Measurements from ENCODE around the gene MAN1A2.

MAN1A2 gene

DNA sequence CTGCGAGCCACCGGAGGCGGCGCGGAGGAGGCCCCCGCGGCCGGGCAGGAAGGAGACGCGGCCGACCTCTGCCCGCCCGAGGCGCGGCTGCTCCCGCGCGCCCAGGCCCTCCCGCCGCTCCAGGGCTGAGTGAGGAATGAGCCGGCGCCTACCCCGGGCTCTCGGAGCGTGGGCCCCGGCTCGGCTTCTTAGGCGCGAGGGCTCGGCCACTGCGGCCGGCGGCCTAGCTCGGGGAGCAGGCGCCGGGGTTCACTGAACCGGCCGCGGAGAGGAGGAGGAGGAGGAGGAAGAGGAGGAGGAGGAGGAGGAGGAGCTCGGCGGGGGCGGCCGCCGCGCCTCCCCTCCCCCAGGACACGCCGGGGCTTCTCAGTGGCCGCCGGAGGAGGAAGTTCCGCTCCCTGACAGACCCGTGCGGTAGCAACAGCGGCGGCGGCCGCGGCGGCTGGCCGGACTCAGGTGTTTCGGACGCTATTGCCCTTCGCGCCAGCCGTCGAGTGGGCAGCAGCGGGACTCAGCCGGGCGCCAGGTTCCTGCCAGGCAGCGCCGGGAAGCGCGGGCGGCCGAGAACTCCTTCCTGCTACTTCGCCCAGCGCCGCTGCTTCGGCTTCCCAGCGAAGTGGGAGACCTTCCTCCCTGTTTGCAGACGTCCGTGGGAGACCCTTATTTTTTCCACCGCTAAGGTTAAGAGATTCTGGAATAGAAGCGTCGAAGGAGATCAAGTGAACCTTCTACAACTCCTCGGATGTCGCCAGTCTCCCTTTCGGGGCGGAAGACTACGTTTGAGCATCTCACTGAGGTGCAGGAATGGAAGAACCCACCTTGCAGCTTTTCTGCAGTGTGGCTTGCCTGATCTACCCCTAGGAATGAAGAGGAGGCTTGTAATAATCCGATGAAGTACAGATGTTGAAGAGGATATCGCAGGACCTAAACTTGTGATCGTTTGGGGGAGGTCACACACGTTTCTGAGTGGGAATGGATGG is at the start of gene MAN1A2:
MAN1A2 (plus strand) TSS at position 404 of the 980 bp plus-strand sequence. CDS start 735 bp downstream, outside the sequence.
- Histone ChIP-seq H3K4me1 (ENCODE audit: insufficient read depth, low read length) (peaks cover 57% of the 10 kb centered on the region), H3K27me3 (ENCODE audit: insufficient read depth, low read length, poor library complexity) (no peaks in the 10 kb centered on the region), H3K27ac (ENCODE audit: low read length) (peak within 1 kb of the TSS; percentile 87), H3K9me3 (ENCODE audit: insufficient read depth, low read length, severe bottlenecking) (no peaks in the 10 kb centered on the region), H3K79me2 (ENCODE audit: insufficient read depth, low read length) (peaks cover 54% of the 10 kb centered on the region), H2AFZ (ENCODE audit: low read depth, low read length) (peak within 1 kb of the TSS; percentile 85), H3K36me3 (ENCODE audit: insufficient read depth, low read length) (no peaks in the 10 kb centered on the region), H3K4me2 (ENCODE audit: insufficient read depth, low read length) (peak within 1 kb of the TSS; percentile 97), H3K4me3 (ENCODE audit: low read depth in 1 of 2, low read length in 2 of 2) (peak within 1 kb of the TSS; percentile 35 to 79), H3K9ac (ENCODE audit: low read depth, low read length) (peak within 1 kb of the TSS; percentile 86), H4K20me1 (ENCODE audit: insufficient read depth, low read length) (peaks cover 13% of the 10 kb centered on the region; the same call in 1 of the 2 replicates)
- ATAC-seq (ENCODE audit: insufficient read depth, low read depth) = peak; percentile 75
- DNase-seq = peak; percentile 83
- TF ChIP-seq, protein P1, sequence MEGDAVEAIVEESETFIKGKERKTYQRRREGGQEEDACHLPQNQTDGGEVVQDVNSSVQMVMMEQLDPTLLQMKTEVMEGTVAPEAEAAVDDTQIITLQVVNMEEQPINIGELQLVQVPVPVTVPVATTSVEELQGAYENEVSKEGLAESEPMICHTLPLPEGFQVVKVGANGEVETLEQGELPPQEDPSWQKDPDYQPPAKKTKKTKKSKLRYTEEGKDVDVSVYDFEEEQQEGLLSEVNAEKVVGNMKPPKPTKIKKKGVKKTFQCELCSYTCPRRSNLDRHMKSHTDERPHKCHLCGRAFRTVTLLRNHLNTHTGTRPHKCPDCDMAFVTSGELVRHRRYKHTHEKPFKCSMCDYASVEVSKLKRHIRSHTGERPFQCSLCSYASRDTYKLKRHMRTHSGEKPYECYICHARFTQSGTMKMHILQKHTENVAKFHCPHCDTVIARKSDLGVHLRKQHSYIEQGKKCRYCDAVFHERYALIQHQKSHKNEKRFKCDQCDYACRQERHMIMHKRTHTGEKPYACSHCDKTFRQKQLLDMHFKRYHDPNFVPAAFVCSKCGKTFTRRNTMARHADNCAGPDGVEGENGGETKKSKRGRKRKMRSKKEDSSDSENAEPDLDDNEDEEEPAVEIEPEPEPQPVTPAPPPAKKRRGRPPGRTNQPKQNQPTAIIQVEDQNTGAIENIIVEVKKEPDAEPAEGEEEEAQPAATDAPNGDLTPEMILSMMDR (IDR thresholded peaks at IDR 0.05; ENCODE audit: borderline replicate concordance, extremely low read depth, low read length, poor library complexity, severe bottlenecking) = no peak
- TF ChIP-seq EZH2 (IDR thresholded peaks at IDR 0.05; ENCODE audit: borderline replicate concordance, low read depth, low read length, severe bottlenecking) = no peak

DNA sequence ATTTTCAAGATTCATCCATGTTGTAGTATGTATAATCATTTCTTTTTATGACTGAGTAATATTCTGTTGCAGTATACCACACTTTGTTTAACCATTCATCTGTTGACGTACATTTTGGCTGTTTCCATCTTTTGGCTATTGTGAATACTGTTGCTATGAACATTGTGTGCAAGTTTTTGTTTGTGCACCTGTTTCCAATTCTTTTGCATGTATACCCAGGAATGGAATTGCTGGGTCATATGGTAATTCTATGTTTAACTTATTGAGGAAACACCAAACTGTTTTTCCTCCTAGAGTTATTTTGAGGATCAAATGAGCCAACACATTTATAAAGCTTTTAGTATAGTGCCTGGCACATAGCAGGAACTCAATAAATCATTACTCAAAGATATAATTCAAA is 49.2 kb upstream of the MAN1A2 start:
- Histone ChIP-seq H3K27ac (ENCODE audit: low read length) (no peak overlapping the region), H3K27me3 (ENCODE audit: insufficient read depth, low read length, poor library complexity) (peaks cover 16% of the 10 kb centered on the region), H3K4me2 (ENCODE audit: insufficient read depth, low read length) (no peak overlapping the region), H3K9me3 (ENCODE audit: insufficient read depth, low read length, severe bottlenecking) (no peaks in the 10 kb centered on the region), H3K79me2 (ENCODE audit: insufficient read depth, low read length) (no peaks in the 10 kb centered on the region), H3K4me3 (ENCODE audit: low read depth in 1 of 2, low read length in 2 of 2) (no peak overlapping the region), H4K20me1 (ENCODE audit: insufficient read depth, low read length) (no peaks in the 10 kb centered on the region), H3K9ac (ENCODE audit: low read depth, low read length) (no peak overlapping the region), H3K4me1 (ENCODE audit: insufficient read depth, low read length) (no peaks in the 10 kb centered on the region), H2AFZ (ENCODE audit: low read depth, low read length) (no peak overlapping the region), H3K36me3 (ENCODE audit: insufficient read depth, low read length) (no peaks in the 10 kb centered on the region)
- no peak for TF ChIP-seq EZH2 (IDR thresholded peaks at IDR 0.05; ENCODE audit: borderline replicate concordance, low read depth, low read length, severe bottlenecking)
- TF ChIP-seq, protein P1 (IDR thresholded peaks at IDR 0.05; ENCODE audit: borderline replicate concordance, extremely low read depth, low read length, poor library complexity, severe bottlenecking) = no peak
- ATAC-seq (ENCODE audit: insufficient read depth, low read depth) = no peak
- no peak for DNase-seq

DNA sequence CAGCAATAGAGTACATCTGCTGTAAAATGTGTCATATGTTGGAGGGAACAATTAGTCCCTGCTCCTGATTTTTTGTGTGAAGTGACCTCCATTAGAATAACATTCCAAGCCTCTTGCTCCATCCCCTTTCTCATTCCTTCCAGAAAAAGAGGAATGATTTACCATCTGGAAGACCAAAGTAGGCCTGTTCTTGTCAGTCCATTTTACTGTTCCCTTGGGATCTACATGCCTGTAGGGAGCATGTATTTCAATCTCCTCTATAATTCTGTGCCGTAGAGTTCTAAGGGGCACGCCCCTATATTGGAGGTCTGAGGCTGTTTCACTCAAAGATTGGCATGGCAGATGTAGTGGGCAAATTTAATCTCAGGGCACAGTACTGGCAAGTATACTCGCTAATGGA is 48.8 kb upstream of the MAN1A2 start:
- Histone ChIP-seq H3K27me3 (ENCODE audit: insufficient read depth, low read length, poor library complexity) (peaks cover 17% of the 10 kb centered on the region), H3K9ac (ENCODE audit: low read depth, low read length) (no peak overlapping the region), H3K9me3 (ENCODE audit: insufficient read depth, low read length, severe bottlenecking) (no peaks in the 10 kb centered on the region), H3K4me2 (ENCODE audit: insufficient read depth, low read length) (no peak overlapping the region), H3K4me1 (ENCODE audit: insufficient read depth, low read length) (no peaks in the 10 kb centered on the region), H4K20me1 (ENCODE audit: insufficient read depth, low read length) (no peaks in the 10 kb centered on the region), H3K79me2 (ENCODE audit: insufficient read depth, low read length) (no peaks in the 10 kb centered on the region), H3K27ac (ENCODE audit: low read length) (no peak overlapping the region), H3K36me3 (ENCODE audit: insufficient read depth, low read length) (no peaks in the 10 kb centered on the region), H2AFZ (ENCODE audit: low read depth, low read length) (no peak overlapping the region), H3K4me3 (ENCODE audit: low read depth in 1 of 2, low read length in 2 of 2) (no peak overlapping the region)
- no peak for ATAC-seq (ENCODE audit: insufficient read depth, low read depth)
- TF ChIP-seq, protein P1 (IDR thresholded peaks at IDR 0.05; ENCODE audit: borderline replicate concordance, extremely low read depth, low read length, poor library complexity, severe bottlenecking) = no peak
- TF ChIP-seq EZH2 (IDR thresholded peaks at IDR 0.05; ENCODE audit: borderline replicate concordance, low read depth, low read length, severe bottlenecking) = no peak
- DNase-seq = no peak

Measured in DND-41 (cell line).